Measurements from ENCODE around the gene KCNV2.
"Not testable (repeated sequence)": the region's sequence is repeated elsewhere in the genome, so short reads cannot be mapped to it uniquely, and the experiment has no call there.

The KCNV2 gene

DNA sequence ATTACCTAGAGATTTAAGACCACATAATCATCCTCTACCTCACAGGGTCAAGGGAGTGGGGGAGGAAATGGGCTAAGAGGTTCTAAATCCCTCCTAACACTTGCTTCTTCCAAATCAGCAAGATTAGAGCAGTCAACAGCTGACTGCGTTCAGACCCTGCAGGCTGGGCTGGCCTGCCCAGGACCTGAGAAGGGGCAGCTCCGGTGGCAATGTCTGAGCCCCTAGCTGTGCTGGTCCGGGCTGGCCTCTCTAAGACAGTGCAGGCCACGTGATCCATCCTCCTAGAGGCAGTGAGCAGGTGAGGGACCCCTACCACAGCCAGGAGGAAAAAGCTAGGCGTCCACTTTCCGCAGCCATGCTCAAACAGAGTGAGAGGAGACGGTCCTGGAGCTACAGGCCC is at the start of gene KCNV2:
KCNV2 (plus strand) TSS at position 126 of the 400 bp plus-strand sequence; CDS start at position 356, 230 bp downstream.
- DNase-seq = no peak

GRCh38 chr9:2673161-2673560 is 44.1 kb upstream of the KCNV2 start:
- no peak for DNase-seq

DNA sequence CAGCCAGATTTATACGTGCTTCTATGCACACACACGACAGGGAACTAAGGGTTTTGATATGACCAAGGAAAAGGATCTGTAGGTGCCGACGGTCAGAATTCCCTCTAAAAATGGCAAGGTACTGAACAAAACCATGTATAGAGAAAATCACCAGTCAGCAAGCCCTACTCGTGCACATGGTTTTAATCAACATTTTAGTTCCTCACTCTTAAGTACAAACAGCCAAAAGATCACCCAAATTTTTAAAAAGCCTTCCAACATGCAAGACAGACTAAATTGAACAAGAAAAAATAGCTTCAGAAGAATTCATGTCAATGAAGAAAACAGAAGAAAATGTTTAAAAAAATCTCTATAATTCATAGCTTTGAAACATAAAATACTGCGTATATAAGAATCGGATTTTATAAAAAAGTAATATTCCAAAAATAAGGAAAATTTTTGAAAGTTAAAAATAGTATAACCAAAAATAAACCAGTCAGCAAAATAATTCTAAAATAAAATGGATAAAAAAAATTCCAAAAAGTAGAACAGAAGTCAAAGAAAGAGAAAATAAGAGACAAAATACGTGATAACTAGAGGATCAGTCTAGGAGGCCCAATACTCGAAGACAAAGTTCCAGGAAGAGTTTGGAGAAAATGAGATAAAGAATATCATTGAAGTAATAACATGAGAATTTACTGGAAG is 43.0 kb upstream of the KCNV2 start:
- no peak for DNase-seq

DNA sequence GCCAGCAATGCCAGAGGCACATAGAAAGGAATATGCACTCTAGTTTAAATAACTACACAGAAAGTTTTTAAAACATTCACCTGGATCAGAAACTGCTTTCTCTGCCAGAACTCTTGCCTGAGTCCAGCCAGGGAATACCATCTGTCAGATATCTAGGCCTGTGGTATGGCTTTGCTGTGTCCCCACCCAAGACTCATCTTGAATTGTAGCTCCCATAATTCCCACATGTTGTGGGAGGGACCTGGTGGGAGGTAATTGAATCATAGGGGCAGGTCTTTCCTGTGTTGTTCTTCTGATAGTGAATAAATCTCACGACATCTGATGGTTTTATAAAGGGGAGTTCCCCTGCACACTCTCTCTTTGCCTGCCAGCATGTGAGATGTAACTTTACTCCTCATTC is 41.5 kb upstream of the KCNV2 start:
- no peak for DNase-seq

DNA sequence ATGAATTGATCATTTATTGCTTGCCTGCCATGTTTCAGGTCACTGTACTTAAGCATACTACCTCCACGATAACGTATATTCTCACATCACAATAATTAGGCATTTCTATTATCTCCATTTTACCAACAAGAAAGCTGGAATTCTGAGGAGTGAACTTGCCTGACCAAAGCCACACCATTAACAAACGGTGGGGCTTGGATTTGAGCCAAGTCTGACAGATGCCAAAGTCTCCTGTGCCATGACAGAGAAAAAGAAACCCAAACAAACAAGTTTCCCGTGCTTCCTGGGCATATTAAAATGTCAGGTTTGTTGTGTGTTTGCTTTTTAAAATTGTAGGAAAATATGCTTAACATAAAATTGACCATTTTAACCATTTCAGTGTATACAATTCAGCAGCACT is 40.8 kb upstream of the KCNV2 start:
- no peak for DNase-seq

GRCh38 chr9:2677915-2678889 is 39.1 kb upstream of the KCNV2 start:
- DNase-seq = no peak

DNA sequence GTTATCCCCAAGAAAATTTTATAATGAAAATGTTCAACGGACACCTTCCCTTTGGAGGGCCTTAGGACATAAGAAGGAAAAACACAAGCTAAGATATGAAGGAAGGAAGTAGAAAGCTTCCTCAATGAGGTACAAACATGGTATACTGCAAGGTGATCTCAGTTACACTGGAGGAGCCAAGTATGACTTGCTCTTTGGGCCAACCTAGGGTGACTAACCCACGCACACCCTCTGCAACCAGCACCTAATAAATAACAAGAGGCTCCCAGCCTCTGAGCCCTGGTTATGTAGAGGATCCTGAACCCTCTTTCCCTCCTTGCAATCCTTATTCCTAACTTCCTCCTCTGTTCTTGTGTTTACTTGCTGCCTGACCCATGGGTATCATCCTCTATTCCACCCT is 38.3 kb upstream of the KCNV2 start:
- DNase-seq = no peak

GRCh38 chr9:2681981-2682380 is 35.3 kb upstream of the KCNV2 start:
- DNase-seq = no peak

DNA sequence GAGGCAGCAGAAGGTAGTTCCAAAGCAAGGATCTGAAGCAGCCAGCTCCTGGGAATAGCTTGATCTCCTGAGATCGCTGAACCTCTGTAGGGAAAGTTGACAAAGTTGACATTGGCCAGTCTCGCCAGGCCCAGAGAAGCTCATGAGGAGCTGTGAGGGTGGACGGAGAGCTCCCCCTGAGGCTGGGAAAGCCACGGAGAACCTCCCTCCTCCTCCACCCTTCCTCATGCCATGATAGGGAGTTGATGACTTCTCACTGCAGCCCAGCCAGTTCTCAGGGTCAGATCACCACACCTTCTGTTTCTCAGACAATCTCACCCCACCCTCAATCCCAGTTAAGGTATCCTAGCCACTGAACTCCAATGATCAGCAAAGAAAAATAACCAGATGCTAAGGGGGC is 30.4 kb upstream of the KCNV2 start:
- no peak for DNase-seq

DNA sequence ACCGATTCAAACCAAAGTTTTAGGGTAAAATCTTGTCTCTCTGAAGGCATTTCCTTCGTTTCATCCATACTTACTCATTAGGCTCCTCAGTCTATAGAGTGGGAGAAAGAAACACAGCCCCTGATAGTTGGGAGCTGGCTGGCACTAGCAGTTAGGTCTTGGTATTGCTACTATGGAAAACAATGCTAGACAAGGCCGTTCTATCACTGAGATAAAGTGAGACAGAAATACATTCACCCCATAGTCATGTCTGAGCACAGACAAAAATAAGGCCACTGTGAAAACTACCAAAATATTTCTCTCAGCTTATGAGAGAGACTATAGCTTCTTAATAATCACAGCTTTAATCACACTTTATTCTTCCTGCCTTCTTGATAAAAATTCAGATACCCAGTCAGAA is 28.7 kb upstream of the KCNV2 start:
- DNase-seq = no peak

- DNase-seq = no peak
Measured at GRCh38 chr9:2691212-2691611, 26.1 kb upstream of the KCNV2 start.

DNA sequence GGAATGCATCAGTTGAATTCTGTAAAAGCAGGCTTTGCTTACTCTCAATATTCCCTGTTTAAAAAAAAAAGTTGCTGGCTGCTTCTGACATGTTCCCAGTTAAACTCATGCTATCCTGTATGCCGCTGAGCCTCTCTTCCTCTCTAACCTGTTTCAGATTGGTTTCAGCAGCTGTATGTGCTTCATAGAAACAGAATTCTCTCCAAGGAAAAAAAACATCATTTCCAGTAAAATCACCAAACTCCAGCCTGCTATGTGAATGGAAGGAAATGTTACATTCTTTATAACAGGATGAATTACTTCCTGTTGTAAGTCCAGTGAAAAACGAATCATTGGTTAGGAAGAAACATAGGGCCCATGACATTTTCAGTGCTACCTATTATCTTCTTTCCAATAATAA is 25.7 kb upstream of the KCNV2 start:
- DNase-seq = no peak

DNA sequence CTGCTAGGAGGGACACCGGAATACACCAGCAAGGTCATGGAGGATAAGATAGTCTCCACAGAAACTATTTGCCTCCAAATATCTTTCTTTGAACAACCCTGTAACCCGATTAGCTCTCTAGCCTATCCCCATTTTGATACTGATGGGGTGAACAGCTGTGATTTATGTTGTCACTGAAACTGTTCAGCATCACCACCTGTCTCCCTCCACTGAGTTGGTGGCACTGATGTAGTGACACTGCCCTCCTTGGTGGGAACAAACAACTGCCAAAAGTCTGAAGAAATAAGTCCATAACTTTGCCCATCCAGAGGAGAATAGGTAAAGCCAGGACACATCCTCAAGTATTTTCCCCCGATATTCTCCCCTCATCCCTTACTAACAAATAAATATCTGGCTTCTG is 24.3 kb upstream of the KCNV2 start:
- no peak for DNase-seq

GRCh38 chr9:2697492-2697891 is 19.8 kb upstream of the KCNV2 start:
- DNase-seq = no peak

DNA sequence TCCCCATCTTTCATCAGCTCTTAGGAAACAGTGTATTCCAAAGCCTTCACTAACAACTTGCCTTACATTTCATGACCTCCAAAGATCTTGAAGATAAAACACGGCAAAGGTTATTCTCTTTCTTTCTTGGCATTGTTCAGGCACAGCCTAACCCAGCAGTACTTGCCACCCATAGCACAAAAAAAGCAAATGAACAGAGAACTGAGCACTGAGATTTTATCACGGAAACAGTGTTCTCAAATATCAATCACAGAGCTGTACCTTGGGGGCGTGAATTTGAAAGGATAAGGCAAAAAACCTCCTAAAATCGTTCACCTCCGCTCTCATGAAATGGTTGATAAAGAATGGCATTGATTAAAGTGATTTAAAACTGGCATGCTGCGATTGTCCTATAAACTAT is 16.9 kb upstream of the KCNV2 start:
- DNase-seq = no peak

GRCh38 chr9:2700909-2701550 is 16.3 kb upstream of the KCNV2 start:
- DNase-seq = no peak

- no peak for DNase-seq
Measured at GRCh38 chr9:2704504-2704903, 12.8 kb upstream of the KCNV2 start.

DNA sequence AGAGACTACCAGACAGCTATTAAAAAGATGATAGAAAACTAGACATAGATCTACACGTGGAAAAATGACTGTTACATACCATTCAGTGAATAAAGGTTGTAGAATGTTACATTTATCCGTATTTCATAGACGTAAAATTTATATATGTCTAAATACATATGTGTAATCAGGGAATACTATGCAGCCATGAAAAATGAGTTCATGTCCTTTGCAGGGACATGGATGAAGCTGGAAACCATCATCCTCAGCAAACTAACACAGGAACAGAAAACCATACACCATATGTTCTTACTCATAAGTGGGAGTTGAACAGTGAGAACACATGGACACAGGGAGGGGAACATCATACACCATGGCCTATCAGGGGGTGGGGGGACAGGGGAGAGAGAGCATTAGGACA is 10.1 kb upstream of the KCNV2 start:
- not testable (repeated sequence) for DNase-seq

GRCh38 chr9:2709645-2710101 is 7.6 kb upstream of the KCNV2 start:
- no peak for DNase-seq

DNA sequence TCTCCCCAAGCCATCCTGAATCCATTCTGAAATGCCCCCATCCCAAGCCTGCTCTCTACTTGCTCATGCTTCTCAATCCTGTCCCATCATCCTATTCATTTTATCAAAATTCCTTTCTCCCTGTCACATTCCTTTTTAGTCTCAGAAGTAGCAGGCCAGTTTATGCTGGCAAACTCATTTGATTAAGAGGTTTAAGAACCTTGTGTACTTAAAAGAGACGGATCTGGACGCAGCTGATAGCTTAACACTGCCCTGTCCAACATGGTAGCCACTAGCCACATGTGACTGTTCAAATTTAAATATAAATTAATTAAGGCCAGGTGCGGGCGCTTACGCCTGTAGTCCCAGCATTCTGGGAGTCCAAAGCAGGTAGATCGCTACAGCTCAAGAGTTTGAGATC is 5.6 kb upstream of the KCNV2 start:
- DNase-seq = no peak

DNA sequence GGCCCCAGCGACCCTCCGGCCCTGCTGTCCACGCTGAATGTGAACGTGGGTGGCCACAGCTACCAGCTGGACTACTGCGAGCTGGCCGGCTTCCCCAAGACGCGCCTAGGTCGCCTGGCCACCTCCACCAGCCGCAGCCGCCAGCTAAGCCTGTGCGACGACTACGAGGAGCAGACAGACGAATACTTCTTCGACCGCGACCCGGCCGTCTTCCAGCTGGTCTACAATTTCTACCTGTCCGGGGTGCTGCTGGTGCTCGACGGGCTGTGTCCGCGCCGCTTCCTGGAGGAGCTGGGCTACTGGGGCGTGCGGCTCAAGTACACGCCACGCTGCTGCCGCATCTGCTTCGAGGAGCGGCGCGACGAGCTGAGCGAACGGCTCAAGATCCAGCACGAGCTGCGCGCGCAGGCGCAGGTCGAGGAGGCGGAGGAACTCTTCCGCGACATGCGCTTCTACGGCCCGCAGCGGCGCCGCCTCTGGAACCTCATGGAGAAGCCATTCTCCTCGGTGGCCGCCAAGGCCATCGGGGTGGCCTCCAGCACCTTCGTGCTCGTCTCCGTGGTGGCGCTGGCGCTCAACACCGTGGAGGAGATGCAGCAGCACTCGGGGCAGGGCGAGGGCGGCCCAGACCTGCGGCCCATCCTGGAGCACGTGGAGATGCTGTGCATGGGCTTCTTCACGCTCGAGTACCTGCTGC is 839 bp downstream of the KCNV2 start:
- no peak for DNase-seq

DNA sequence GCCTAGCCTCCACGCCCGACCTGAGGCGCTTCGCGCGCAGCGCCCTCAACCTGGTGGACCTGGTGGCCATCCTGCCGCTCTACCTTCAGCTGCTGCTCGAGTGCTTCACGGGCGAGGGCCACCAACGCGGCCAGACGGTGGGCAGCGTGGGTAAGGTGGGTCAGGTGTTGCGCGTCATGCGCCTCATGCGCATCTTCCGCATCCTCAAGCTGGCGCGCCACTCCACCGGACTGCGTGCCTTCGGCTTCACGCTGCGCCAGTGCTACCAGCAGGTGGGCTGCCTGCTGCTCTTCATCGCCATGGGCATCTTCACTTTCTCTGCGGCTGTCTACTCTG is 1.4 kb downstream of the KCNV2 start:
- DNase-seq = no peak

GRCh38 chr9:2720179-2720654 is 2.9 kb downstream of the KCNV2 start:
- no peak for DNase-seq
